Neutrophil (primary cell): Measurements from ENCODE around the gene CEP112.

ENCODE experiments used
- H3K27ac ChIP-seq: fragments of 200-600 bp; sonication (generic); 2 replicates; pipeline ENCODE4 v1.5.1; 2016; ENCODE audit warnings: mild to moderate bottlenecking, moderate library complexity
- H3K27me3 ChIP-seq: fragments of 200-600 bp; sonication (generic); 2 replicates; pipeline ENCODE4 v1.6.0; 2016; ENCODE audit warnings: mild to moderate bottlenecking
- H3K36me3 ChIP-seq: fragments of 200-600 bp; sonication (generic); 2 replicates; pipeline ENCODE4 v1.5.1; 2017
- H3K4me1 ChIP-seq, 2 experiments: fragments of 200-600 bp in 1 of 2; sonication (generic) in 1 of 2; 1 replicate in 1 of 2; 2 replicates in 1 of 2; pipeline versions ENCODE4 v1.5.1 to v1.6.1; 2013 to 2016; ENCODE audit warnings: low read depth in 1 of 2, low read length in 1 of 2, mild to moderate bottlenecking in 1 of 2, moderate library complexity in 1 of 2; ENCODE audit not compliant: control insufficient read depth in 1 of 2, insufficient read depth in 1 of 2
- H3K4me3 ChIP-seq, 2 experiments: fragments of 200-600 bp in 1 of 2; sonication (generic) in 1 of 2; 1 replicate in 1 of 2; 2 replicates in 1 of 2; pipeline ENCODE4 v1.5.1; 2013 to 2016; ENCODE audit warnings: low read depth in 1 of 2, low read length in 1 of 2, mild to moderate bottlenecking in 1 of 2, moderate library complexity in 1 of 2
- H3K9me3 ChIP-seq: fragments of 200-600 bp; sonication (generic); 2 replicates; pipeline ENCODE4 v1.5.1; 2016
- TF ChIP-seq, protein P1 (sequence below): fragments of 200-600 bp; sonication (generic); IDR thresholded peaks from 2 replicates; pipeline ENCODE4 v1.5.1; 2016; ENCODE audit warnings: antibody characterized with exemption

CEP112 gene

DNA sequence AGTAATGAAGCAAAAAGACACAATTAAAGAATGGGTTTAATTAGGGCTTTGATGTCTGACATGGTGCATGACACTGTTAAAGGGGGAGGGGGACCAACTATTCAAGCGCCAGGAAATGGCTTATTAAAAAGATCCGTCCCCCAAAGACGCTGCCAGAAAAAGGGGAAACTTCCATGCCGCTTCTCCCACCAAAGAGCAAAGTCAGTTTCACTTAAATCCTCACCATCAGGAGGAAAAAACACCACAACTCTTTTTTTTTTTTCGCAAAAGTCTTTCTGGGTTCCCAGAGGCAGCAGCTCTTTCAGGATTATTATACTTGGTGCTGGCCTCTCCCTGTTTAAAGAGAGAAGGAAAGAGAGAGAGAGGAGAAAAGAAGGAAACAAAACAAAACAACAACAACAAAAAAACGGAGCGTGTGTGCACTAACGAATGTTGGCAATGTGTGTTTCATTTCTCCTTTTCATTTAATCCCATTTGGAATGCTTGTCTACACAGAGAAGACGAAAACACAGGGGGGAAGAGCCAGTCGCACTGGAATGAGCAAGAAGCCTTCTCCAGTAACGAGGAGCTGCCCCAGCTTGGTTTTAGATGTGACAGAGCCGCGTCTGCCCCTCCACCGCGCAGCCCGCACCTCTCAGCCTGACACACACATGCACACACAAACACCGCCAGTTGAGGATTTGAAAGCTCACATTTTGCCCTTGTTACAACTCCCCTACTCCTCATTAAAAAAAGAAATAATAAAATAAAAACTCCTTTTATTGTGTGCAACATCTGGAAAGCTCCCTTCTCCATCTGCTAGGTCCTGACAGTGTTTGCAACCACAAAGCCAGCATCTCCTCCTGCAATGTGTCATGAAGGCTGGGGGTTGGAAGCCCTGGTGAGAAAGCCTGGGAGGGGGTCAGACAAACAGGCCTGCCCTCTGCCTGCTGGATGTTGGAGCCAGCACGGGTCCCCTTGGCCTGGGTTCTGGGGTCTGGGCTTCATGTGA lies 597.8 kb downstream of the CEP112 start:
- no peak overlapping the region for H3K4me3 ChIP-seq
- peaks cover 35% of the 10 kb centered on the region for H3K27me3 ChIP-seq
- no peaks in the 10 kb centered on the region for H3K9me3 ChIP-seq
- TF ChIP-seq, protein P1, sequence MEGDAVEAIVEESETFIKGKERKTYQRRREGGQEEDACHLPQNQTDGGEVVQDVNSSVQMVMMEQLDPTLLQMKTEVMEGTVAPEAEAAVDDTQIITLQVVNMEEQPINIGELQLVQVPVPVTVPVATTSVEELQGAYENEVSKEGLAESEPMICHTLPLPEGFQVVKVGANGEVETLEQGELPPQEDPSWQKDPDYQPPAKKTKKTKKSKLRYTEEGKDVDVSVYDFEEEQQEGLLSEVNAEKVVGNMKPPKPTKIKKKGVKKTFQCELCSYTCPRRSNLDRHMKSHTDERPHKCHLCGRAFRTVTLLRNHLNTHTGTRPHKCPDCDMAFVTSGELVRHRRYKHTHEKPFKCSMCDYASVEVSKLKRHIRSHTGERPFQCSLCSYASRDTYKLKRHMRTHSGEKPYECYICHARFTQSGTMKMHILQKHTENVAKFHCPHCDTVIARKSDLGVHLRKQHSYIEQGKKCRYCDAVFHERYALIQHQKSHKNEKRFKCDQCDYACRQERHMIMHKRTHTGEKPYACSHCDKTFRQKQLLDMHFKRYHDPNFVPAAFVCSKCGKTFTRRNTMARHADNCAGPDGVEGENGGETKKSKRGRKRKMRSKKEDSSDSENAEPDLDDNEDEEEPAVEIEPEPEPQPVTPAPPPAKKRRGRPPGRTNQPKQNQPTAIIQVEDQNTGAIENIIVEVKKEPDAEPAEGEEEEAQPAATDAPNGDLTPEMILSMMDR = no peak
- H3K36me3 ChIP-seq = no peaks in the 10 kb centered on the region
- H3K4me1 ChIP-seq = no peaks in the 10 kb centered on the region
- H3K27ac ChIP-seq = no peak overlapping the region

DNA sequence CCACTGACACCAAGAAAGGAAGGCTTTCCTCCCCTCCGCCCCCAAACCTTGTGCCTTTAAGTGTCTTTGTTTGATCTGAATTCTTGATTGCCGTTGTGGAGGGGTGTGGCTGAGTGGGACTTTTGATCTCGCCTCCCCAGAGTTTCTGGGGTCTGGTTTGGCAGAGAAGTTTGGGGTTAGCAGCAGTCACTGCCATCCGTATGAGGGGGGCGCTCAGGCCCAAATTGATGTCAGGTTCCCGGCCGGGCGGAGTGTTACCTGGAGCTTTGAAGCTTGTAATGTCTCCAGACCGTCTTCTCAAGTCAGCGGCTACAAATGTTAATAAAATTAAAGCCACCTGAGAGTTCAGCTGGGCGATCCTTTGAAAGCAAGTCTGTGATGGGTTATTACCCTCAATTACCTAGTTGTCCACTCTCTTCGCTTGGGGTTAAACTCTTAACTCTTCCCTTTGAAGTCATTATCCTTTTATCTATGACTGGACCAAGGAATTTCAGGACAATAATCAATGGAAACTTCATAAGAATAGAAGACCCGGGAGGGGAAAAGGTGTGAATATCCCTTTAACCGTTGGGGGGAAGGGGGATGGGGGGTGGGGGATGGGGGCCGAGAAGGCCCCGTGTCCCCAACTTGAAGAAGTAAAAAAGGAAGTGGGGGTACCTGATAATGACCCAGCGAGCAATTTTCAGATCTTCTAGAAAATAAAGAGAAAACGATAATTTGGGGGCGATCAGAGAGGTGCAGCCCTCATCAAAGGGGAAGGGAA lies 598.7 kb downstream of the CEP112 start:
- peaks cover 35% of the 10 kb centered on the region for H3K27me3 ChIP-seq
- no peak overlapping the region for H3K4me3 ChIP-seq
- no peaks in the 10 kb centered on the region for H3K4me1 ChIP-seq
- no peak overlapping the region for H3K27ac ChIP-seq
- H3K9me3 ChIP-seq = no peaks in the 10 kb centered on the region
- TF ChIP-seq, protein P1 = no peak
- no peaks in the 10 kb centered on the region for H3K36me3 ChIP-seq

DNA sequence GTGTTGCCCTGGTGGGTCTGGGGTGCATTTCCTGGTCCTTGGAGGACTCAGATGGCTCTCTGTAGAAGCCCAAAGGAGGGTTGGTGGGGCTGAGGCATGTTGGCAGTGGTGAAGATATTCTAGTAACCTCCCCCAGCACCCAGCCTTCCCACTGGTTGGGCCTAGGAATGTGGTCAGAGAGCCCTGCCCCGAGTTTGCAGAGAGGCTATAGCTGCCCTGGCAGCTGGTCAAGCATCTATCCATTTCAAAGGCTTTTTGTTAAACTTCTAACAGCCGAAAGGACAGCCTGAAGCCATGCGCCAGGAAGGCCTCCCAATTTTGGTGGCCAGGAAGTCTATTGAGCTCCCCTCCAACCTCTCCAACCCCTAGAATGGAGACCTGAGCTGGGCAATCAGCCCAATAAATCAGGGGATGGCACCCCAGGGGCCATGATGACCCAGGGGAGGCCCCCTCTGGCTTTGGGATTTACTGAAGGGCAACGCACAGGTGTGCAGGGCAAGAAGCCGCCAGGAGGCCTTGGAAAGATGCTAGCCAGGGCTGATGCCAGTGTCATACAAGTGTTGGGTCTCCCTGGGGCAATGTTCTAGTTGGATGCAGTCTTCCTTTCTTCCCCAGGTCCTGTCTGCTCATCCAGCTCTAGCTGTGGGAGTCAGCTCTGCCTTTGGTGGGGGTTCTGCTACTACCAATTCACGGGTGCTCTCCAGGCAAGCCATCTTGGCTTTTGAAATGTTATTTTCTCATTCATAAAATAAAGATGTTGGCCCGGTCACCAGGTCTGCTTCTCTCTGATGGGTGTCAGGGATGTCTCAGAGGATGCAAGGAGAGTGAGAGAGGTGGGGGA lies 599.6 kb downstream of the CEP112 start:
- H3K9me3 ChIP-seq = no peaks in the 10 kb centered on the region
- H3K27me3 ChIP-seq = peaks cover 35% of the 10 kb centered on the region
- TF ChIP-seq, protein P1 = no peak
- no peaks in the 10 kb centered on the region for H3K36me3 ChIP-seq
- H3K27ac ChIP-seq = no peak overlapping the region
- no peaks in the 10 kb centered on the region for H3K4me1 ChIP-seq
- H3K4me3 ChIP-seq = no peak overlapping the region

DNA sequence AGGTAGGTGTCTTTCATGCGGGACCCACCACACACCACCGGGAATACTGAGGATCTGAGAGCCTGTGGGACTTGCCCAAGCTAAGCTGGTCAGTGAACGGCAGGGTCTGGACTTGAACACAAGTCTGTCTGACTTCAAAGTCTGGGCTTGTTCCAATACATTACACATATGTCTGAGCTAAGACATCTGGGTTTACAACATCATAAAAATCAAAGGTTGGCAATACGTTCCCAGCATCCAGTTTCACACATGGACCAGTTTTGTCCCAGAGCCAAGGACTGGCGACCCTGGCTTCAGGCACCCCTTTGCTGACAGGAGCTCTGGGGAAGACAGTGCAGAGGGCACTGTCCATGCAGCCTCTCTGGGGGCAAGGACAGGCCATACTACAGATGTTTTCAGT lies 602.6 kb downstream of the CEP112 start:
- Histone ChIP-seq H3K27ac (no peak overlapping the region), H3K36me3 (no peaks in the 10 kb centered on the region), H3K9me3 (no peaks in the 10 kb centered on the region), H3K4me3 (no peak overlapping the region), H3K27me3 (peaks cover 22% of the 10 kb centered on the region), H3K4me1 (no peaks in the 10 kb centered on the region)
- TF ChIP-seq, protein P1 = no peak

DNA sequence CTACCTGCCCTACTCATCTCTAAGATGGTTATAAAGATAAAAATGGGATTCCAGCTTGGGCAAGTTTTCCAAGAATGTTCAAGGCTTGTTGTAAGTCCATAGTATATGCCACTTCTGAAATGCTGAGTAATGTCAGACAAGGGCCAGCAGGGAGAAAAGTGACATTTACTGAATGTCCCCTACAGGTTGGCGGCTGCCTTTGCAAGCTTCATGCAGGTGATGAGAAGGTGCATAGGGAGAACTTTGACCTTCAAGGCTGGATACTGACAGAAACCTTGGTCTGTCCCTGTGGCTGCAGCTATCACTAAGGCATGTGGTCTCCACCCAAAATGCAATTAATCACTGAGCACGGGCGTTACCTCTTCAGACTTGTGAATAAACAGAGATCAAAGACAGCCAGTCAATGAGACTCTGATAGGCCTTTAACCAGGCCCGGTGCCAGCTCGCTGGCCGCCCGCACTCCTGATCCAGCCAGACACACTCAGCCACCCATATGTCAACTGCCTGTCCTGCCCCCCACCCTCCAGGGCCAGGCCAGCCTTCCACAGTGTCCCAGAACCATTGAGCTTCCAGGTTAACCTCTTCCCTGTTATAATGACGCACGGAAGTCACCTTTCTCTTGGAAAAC lies 603.6 kb downstream of the CEP112 start:
- TF ChIP-seq, protein P1 = no peak
- Histone ChIP-seq H3K27me3 (peaks cover 12% of the 10 kb centered on the region), H3K4me3 (no peak overlapping the region), H3K36me3 (no peaks in the 10 kb centered on the region), H3K4me1 (no peaks in the 10 kb centered on the region), H3K27ac (no peak overlapping the region), H3K9me3 (no peaks in the 10 kb centered on the region)
